CD4-positive, alpha-beta T cell (primary cell): ENCODE results near the gene NBR1. TPM values are rescaled to one million over a fixed set of nuclear protein-coding genes. Genes with fewer than 3 reads are reported as not detected.
"Not testable (repeated sequence)": the region's sequence is repeated elsewhere in the genome, so short reads cannot be mapped to it uniquely, and the experiment has no call there.

ENCODE experiments used
- ATAC-seq: fragments of 200-7000 bp; cut with Tn5 transposase; one replicate; pipeline ENCODE4 v1.10.0; 2022; ENCODE audit warnings: mild to moderate bottlenecking; ENCODE audit not compliant: poor library complexity
- CTCF ChIA-PET: fragments of 350-600 bp; sonication (Branson Sonifier 250); formaldehyde crosslinking; loops from one replicate; lab custom pipeline; 2021; ENCODE audit warnings: antibody characterized with exemption, inconsistent platforms; lab: Charles Lee
- POLR2A ChIA-PET: fragments of 350-600 bp; sonication (Branson Sonifier 250); formaldehyde crosslinking; loops from one replicate; lab custom pipeline; 2021; ENCODE audit warnings: antibody characterized with exemption, inconsistent platforms; lab: Charles Lee
- DNase-seq, 14 experiments: peaks; one replicate each; pipeline ENCODE4 v3.0.0-alpha.2; 2013 to 2020; ENCODE audit warnings: mixed read lengths in 2 of 14
- H3K27ac ChIP-seq, 2 donors: one replicate each; pipeline versions ENCODE4 v1.5.1 to v1.7.0; 2013; ENCODE audit warnings: low read length in 2 of 2, low read depth in 1 of 2, mild to moderate bottlenecking in 1 of 2
- H3K27me3 ChIP-seq, 2 experiments: 1 replicate in 1 of 2; 2 replicates in 1 of 2; pipeline versions ENCODE4 v1.6.1 to v1.7.0; 2013; ENCODE audit warnings: low read length in 2 of 2, control low read depth in 1 of 2, mild to moderate bottlenecking in 1 of 2, moderate library complexity in 1 of 2; ENCODE audit not compliant: insufficient read depth in 2 of 2, control insufficient read depth in 1 of 2
- H3K36me3 ChIP-seq: one replicate; pipeline ENCODE4 v1.6.1; 2013; ENCODE audit warnings: low read length, control low read depth; ENCODE audit not compliant: insufficient read depth
- H3K4me1 ChIP-seq: one replicate; pipeline ENCODE4 v1.6.1; 2013; ENCODE audit warnings: low read length, control low read depth; ENCODE audit not compliant: insufficient read depth
- H3K4me3 ChIP-seq: one replicate; pipeline ENCODE4 v1.5.1; 2013; ENCODE audit warnings: mild to moderate bottlenecking, low read length, moderate library complexity
- H3K9me3 ChIP-seq, 2 experiments: 1 replicate in 1 of 2; 2 replicates in 1 of 2; pipeline versions ENCODE4 v1.6.1 to v1.7.0; 2013; ENCODE audit warnings: low read length in 2 of 2, mild to moderate bottlenecking in 2 of 2, control low read depth in 1 of 2, moderate library complexity in 1 of 2; ENCODE audit not compliant: control insufficient read depth in 1 of 2, insufficient read depth in 1 of 2
- H3K27ac Mint-ChIP-seq: one replicate; pipeline ENCODE4 v1.8.0; 2020; ENCODE audit warnings: mixed read lengths
- H3K27me3 Mint-ChIP-seq: one replicate; pipeline ENCODE4 v1.8.0; 2021; ENCODE audit warnings: mixed read lengths
- H3K36me3 Mint-ChIP-seq: one replicate; pipeline ENCODE4 v1.8.0; 2021; ENCODE audit warnings: low read depth, mixed read lengths
- H3K4me1 Mint-ChIP-seq: one replicate; pipeline ENCODE4 v1.8.0; 2021; ENCODE audit warnings: low read depth, mixed read lengths
- H3K4me3 Mint-ChIP-seq: one replicate; pipeline ENCODE4 v1.8.0; 2020; ENCODE audit warnings: mild to moderate bottlenecking, mixed read lengths
- H3K9me3 Mint-ChIP-seq: one replicate; pipeline ENCODE4 v1.8.0; 2020; ENCODE audit warnings: mixed read lengths
- intact Hi-C, 2 experiments: fragments of 100-400 bp; cut with DNase I in 1 of 2; cut with micrococcal nuclease in 1 of 2; formaldehyde crosslinking; loops; one replicate each; pipeline versions ENCODE4 v1.15.1 to v1.9.0; 2023 to 2025; cut with DNase I, micrococcal nuclease
- total RNA-seq, 174 experiments: library from RNA in 2 of 174; stranded (reverse) in 2 of 174; gene quantifications; one replicate each; pipeline ENCODE4 v1.2.3 and lab custom pipeline; 2021 to 2026
- TF ChIP-seq, protein P1 (sequence below): fragments of 200-600 bp; IDR thresholded peaks from one replicate; pipeline ENCODE4 v1.8.0; 2022; ENCODE audit warnings: antibody characterized with exemption, mild to moderate bottlenecking

NBR1 gene
- total RNA-seq, 2 experiments from 2014 or later: 23.7 TPM

DNA sequence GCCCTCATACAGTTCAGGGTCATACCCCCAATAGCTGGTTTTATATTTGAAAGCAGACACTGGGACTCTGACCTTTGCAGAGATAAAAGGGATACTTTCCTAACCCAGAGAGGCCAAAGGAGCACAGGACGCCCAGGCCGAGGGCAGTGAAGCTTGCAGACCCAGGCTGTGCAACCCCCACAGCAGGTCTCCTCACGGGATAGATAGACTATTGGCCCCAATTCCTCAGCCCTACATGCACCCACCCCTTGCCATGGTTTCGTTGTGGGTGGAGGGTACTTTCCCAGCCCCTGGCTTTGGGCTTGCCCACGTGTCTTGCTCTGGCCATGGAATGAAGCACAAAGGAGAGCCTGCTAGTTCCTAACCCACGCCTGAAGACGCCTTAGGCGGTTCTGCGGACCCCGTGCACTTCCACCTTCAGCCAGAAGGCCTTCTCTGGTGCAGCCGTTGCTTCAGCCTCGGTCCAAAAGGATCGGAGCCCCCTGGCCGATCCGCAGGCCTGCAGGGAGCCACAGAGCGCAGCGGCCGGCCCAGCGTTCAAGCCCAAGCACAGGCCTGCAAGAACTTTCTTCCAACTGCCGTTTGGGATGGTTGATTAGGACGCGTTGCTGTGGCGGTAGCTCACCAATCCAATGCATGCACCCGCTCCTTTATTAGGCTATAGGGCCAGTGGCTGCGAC lies 36.1 kb upstream of the NBR1 start:
- Mint-ChIP-seq H3K4me3 (no peak overlapping the region), H3K4me1 (peaks cover 11% of the 10 kb centered on the region), H3K36me3 (peaks cover 25% of the 10 kb centered on the region), H3K27me3 (no peaks in the 10 kb centered on the region), H3K27ac (no peak overlapping the region), H3K9me3 (no peaks in the 10 kb centered on the region)
- intact Hi-C loops: no loop called here
- Histone ChIP-seq H3K4me1 (no peaks in the 10 kb centered on the region), H3K27ac (no peak overlapping the region), H3K27me3 (no peaks in the 10 kb centered on the region), H3K4me3 (no peak overlapping the region), H3K9me3 (peaks cover 0 to 14% of the 10 kb centered on the region in 2 experiments), H3K36me3 (peaks cover 10% of the 10 kb centered on the region)
- DNase-seq: no peak
- no peak for ATAC-seq
- ChIA-PET CTCF (no interaction called here), POLR2A (no interaction called here)
- TF ChIP-seq, protein P1, sequence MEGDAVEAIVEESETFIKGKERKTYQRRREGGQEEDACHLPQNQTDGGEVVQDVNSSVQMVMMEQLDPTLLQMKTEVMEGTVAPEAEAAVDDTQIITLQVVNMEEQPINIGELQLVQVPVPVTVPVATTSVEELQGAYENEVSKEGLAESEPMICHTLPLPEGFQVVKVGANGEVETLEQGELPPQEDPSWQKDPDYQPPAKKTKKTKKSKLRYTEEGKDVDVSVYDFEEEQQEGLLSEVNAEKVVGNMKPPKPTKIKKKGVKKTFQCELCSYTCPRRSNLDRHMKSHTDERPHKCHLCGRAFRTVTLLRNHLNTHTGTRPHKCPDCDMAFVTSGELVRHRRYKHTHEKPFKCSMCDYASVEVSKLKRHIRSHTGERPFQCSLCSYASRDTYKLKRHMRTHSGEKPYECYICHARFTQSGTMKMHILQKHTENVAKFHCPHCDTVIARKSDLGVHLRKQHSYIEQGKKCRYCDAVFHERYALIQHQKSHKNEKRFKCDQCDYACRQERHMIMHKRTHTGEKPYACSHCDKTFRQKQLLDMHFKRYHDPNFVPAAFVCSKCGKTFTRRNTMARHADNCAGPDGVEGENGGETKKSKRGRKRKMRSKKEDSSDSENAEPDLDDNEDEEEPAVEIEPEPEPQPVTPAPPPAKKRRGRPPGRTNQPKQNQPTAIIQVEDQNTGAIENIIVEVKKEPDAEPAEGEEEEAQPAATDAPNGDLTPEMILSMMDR: no peak

DNA sequence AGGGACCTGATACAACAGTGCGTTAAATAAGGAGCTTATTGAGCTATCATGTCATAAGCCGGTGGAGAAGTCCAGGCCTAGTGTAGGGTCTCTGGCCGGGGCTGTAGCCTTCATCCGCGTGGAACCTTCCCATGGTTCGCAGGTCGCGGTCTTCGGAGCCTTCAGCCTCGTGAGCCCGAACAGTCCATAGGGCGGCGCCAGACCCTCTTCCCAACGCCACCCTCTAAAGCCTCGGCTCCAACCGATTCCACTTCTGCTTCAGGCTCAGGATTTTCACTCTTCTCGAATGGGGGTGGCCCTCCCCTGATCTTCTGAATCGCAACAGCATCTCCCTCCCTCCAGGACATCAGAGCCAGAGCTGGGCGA lies 35.6 kb upstream of the NBR1 start:
- peaks cover 10% of the 10 kb centered on the region for H3K36me3 ChIP-seq
- intact Hi-C loops: no loop called here
- no peak for ATAC-seq
- TF ChIP-seq, protein P1: no peak
- Mint-ChIP-seq H3K4me3 (no peak overlapping the region), H3K36me3 (peaks cover 25% of the 10 kb centered on the region), H3K9me3 (no peaks in the 10 kb centered on the region), H3K27me3 (no peaks in the 10 kb centered on the region), H3K4me1 (peaks cover 11% of the 10 kb centered on the region), H3K27ac (no peak overlapping the region)
- peaks cover 0 to 14% of the 10 kb centered on the region in 2 experiments for H3K9me3 ChIP-seq
- no peak for DNase-seq
- ChIA-PET POLR2A (no interaction called here), CTCF (no interaction called here)
- no peak overlapping the region for H3K27ac ChIP-seq
- no peak overlapping the region for H3K4me3 ChIP-seq
- no peaks in the 10 kb centered on the region for H3K4me1 ChIP-seq
- H3K27me3 ChIP-seq: no peaks in the 10 kb centered on the region

DNA sequence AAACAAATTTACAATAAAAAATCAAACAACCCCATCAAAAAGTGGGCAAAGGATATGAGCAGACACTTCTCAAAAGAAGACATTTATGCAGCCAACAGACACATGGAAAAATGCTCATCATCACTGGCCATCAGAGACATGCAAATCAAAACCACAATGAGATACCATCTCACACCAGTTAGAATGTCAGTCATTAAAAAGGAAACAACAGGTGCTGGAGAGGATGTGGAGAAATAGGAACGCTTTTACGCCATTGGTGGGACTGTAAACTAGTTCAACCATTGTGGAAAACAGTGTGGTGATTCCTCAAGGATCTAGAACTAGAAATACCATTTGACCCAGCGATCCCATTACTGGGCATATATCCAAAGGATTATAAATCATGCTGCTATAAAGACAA lies 34.4 kb upstream of the NBR1 start:
- CTCF ChIA-PET, POLR2A ChIA-PET: not testable (repeated sequence)

DNA sequence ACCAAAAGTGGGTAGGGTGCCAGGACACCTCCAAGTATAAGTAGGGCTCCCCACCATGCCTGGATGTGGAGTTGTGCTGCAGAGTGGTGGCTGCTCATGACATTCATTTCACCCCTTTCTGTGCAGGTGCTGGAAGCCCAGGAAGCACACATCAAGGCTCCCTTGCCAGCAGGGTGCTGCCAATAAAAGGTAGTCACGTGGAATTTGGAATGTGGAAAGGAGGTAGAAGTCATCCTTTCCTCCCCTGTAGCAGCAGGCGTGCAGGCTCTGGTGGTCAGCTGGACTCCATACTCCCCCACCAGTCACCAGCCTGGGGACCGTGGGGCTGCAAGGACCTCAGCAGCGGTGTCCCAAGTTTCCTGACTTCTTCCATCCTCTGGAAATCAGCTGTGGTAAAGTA lies 32.5 kb upstream of the NBR1 start:
- ATAC-seq, CTCF ChIA-PET, H3K36me3 ChIP-seq, H3K4me3 ChIP-seq, intact Hi-C loops, POLR2A ChIA-PET, H3K27me3 ChIP-seq, H3K4me3 Mint-ChIP-seq, DNase-seq, H3K4me1 ChIP-seq, H3K27ac Mint-ChIP-seq, H3K27me3 Mint-ChIP-seq, H3K4me1 Mint-ChIP-seq, H3K9me3 Mint-ChIP-seq, H3K27ac ChIP-seq: not testable (repeated sequence)
- H3K9me3 ChIP-seq: peaks cover 0 to 14% of the 10 kb centered on the region in 2 experiments
- peaks cover 18% of the 10 kb centered on the region for H3K36me3 Mint-ChIP-seq

More for the DNA sequence above, 34.4 kb upstream of the NBR1 start:
- H3K27me3 ChIP-seq, H3K27me3 Mint-ChIP-seq, H3K4me1 ChIP-seq, H3K27ac ChIP-seq, ATAC-seq, H3K4me3 Mint-ChIP-seq, H3K4me1 Mint-ChIP-seq, H3K27ac Mint-ChIP-seq, H3K4me3 ChIP-seq, H3K9me3 Mint-ChIP-seq, DNase-seq, intact Hi-C loops: not testable (repeated sequence)
- Histone ChIP-seq H3K36me3 (peaks cover 10% of the 10 kb centered on the region), H3K9me3 (peaks cover 0 to 14% of the 10 kb centered on the region in 2 experiments)
- H3K36me3 Mint-ChIP-seq: peaks cover 25% of the 10 kb centered on the region
